ENCODE data around the gene SGCD.

Gene SGCD

DNA sequence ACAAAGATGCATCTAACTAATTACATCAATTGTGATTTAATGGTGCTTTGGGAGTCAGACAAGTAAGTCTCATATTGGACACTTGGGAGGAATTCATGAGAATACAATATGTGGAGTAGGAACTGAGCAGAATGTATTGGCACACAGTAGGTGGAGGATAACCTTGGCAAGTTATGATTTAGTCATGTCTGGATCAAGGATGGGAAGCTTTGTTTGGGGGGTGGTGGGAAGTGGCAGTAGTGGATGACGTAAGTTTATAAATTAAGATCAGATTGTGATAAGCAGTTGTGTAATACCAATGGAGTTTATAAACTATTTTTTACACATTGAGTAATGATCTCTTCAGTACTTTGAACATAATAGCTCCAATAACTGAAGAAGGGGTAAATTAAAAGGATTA lies 67.0 kb downstream of the SGCD start:
- H3K36me3 ChIP-seq (ENCODE audit: insufficient read depth, low read length), result no peaks in the 10 kb centered on the region
- H3K4me1 ChIP-seq (ENCODE audit: insufficient read depth, low read length, poor library complexity, severe bottlenecking), result no peaks in the 10 kb centered on the region
- TF ChIP-seq EZH2phosphoT487 (IDR thresholded peaks at IDR 0.05; ENCODE audit: borderline replicate concordance), result no peak
- H3K9me2 ChIP-seq (replicated peaks; ENCODE audit: low read depth, low read length), result no peaks in the 10 kb centered on the region
- H3K27me3 ChIP-seq (ENCODE audit: insufficient read depth, low read length, poor library complexity, severe bottlenecking), result no peaks in the 10 kb centered on the region
- no peak overlapping the region for H3K4me3 ChIP-seq (ENCODE audit: low read length, poor library complexity, severe bottlenecking)
- H3K79me2 ChIP-seq (ENCODE audit: insufficient read depth, low read length), result no peaks in the 10 kb centered on the region
- H4K20me1 ChIP-seq (ENCODE audit: insufficient read depth, low read length, poor library complexity, severe bottlenecking), result no peaks in the 10 kb centered on the region
- H3F3A ChIP-seq (ENCODE audit: low read depth), result no peaks in the 10 kb centered on the region
- H3K4me2 ChIP-seq (ENCODE audit: low read depth, low read length, poor library complexity, severe bottlenecking), result no peak overlapping the region
- no peaks in the 10 kb centered on the region for H3K9me3 ChIP-seq (ENCODE audit: insufficient read depth, low read depth, low read length)
- no peak overlapping the region for H3K9ac ChIP-seq (ENCODE audit: low read depth, low read length, poor library complexity, severe bottlenecking)
- no peak overlapping the region for H2AFZ ChIP-seq (ENCODE audit: low read length)

DNA sequence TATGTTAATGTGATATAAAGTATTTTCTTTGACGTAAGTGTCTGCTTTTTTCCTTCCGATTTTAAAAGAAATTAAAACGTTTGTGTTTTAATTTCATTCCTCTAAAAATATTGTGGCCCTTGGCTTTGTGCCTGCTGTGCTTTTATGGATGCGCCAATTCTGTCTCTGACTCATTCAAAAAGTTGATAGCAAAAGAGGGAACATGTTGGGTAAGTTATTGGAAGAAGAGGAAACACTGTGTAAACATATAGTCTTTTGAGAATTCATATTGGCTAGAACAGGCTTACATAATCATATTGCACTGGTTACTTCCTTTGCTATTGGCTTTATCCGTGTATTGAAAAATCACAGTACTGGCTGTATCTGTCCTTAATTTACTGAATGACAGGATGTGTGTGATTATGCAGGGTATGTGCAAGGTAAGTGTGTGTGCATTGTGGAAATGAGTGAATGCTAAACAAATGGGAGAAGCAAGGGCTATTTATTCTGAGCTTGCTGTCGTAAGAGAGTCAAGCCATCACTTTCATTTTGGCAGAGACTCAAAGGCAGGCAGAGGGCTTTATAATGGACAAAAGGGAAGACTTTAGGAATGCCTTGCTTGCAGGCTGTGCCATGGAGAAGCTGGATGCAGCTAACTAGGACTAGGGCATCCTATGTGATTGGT lies 67.8 kb downstream of the SGCD start:
- Histone ChIP-seq H4K20me1 (ENCODE audit: insufficient read depth, low read length, poor library complexity, severe bottlenecking) (no peaks in the 10 kb centered on the region), H3K27me3 (ENCODE audit: insufficient read depth, low read length, poor library complexity, severe bottlenecking) (no peaks in the 10 kb centered on the region), H3K79me2 (ENCODE audit: insufficient read depth, low read length) (no peaks in the 10 kb centered on the region), H3K9ac (ENCODE audit: low read depth, low read length, poor library complexity, severe bottlenecking) (no peak overlapping the region), H2AFZ (ENCODE audit: low read length) (no peak overlapping the region), H3K9me3 (ENCODE audit: insufficient read depth, low read depth, low read length) (no peaks in the 10 kb centered on the region), H3K4me1 (ENCODE audit: insufficient read depth, low read length, poor library complexity, severe bottlenecking) (no peaks in the 10 kb centered on the region), H3F3A (ENCODE audit: low read depth) (no peaks in the 10 kb centered on the region), H3K4me2 (ENCODE audit: low read depth, low read length, poor library complexity, severe bottlenecking) (no peak overlapping the region), H3K36me3 (ENCODE audit: insufficient read depth, low read length) (no peaks in the 10 kb centered on the region), H3K9me2 (replicated peaks; ENCODE audit: low read depth, low read length) (no peaks in the 10 kb centered on the region), H3K4me3 (ENCODE audit: low read length, poor library complexity, severe bottlenecking) (no peak overlapping the region)
- no peak for TF ChIP-seq EZH2phosphoT487 (IDR thresholded peaks at IDR 0.05; ENCODE audit: borderline replicate concordance)
- TF ChIP-seq, protein P1, sequence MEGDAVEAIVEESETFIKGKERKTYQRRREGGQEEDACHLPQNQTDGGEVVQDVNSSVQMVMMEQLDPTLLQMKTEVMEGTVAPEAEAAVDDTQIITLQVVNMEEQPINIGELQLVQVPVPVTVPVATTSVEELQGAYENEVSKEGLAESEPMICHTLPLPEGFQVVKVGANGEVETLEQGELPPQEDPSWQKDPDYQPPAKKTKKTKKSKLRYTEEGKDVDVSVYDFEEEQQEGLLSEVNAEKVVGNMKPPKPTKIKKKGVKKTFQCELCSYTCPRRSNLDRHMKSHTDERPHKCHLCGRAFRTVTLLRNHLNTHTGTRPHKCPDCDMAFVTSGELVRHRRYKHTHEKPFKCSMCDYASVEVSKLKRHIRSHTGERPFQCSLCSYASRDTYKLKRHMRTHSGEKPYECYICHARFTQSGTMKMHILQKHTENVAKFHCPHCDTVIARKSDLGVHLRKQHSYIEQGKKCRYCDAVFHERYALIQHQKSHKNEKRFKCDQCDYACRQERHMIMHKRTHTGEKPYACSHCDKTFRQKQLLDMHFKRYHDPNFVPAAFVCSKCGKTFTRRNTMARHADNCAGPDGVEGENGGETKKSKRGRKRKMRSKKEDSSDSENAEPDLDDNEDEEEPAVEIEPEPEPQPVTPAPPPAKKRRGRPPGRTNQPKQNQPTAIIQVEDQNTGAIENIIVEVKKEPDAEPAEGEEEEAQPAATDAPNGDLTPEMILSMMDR (conservative IDR thresholded peaks at IDR 0.05; ENCODE audit: low read length), result no peak

DNA sequence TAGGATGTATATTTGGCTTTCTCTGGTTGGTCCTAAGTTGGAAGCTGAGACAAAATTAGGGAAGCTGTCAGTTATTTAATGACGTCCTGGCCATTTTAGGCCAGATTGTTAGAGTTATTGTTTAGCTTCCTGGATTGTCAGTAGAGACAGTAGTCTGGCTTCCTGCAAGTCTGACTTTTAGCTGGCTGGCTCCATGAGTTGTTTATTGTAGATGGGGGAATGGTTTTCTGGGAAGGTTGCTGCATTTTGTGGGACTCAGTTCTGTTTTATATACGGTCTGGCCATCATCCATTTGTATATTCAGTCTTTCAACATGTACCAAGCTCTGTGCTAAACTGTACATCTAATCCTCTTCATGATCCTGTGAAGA lies 68.3 kb downstream of the SGCD start:
- H4K20me1 ChIP-seq (ENCODE audit: insufficient read depth, low read length, poor library complexity, severe bottlenecking), result no peaks in the 10 kb centered on the region
- H3K79me2 ChIP-seq (ENCODE audit: insufficient read depth, low read length), result no peaks in the 10 kb centered on the region
- TF ChIP-seq EZH2phosphoT487 (IDR thresholded peaks at IDR 0.05; ENCODE audit: borderline replicate concordance), result no peak
- TF ChIP-seq, protein P1 (conservative IDR thresholded peaks at IDR 0.05; ENCODE audit: low read length), result no peak
- no peaks in the 10 kb centered on the region for H3K9me2 ChIP-seq (replicated peaks; ENCODE audit: low read depth, low read length)
- H3K36me3 ChIP-seq (ENCODE audit: insufficient read depth, low read length), result no peaks in the 10 kb centered on the region
- H3K4me3 ChIP-seq (ENCODE audit: low read length, poor library complexity, severe bottlenecking), result no peak overlapping the region
- no peak overlapping the region for H3K4me2 ChIP-seq (ENCODE audit: low read depth, low read length, poor library complexity, severe bottlenecking)
- no peaks in the 10 kb centered on the region for H3F3A ChIP-seq (ENCODE audit: low read depth)
- H3K27me3 ChIP-seq (ENCODE audit: insufficient read depth, low read length, poor library complexity, severe bottlenecking), result no peaks in the 10 kb centered on the region
- H3K9me3 ChIP-seq (ENCODE audit: insufficient read depth, low read depth, low read length), result no peaks in the 10 kb centered on the region
- H2AFZ ChIP-seq (ENCODE audit: low read length), result no peak overlapping the region; the same call in 1 of the 2 replicates
- H3K4me1 ChIP-seq (ENCODE audit: insufficient read depth, low read length, poor library complexity, severe bottlenecking), result no peaks in the 10 kb centered on the region
- no peak overlapping the region for H3K9ac ChIP-seq (ENCODE audit: low read depth, low read length, poor library complexity, severe bottlenecking)

Measured in Loucy (cell line).